ENCODE data around the gene PAX5. TPM values are rescaled to one million over a fixed set of nuclear protein-coding genes. Genes with fewer than 3 reads are reported as not detected.

Gene PAX5
- total RNA-seq, 1 experiment from 2014 or later, result 0.39 TPM

DNA sequence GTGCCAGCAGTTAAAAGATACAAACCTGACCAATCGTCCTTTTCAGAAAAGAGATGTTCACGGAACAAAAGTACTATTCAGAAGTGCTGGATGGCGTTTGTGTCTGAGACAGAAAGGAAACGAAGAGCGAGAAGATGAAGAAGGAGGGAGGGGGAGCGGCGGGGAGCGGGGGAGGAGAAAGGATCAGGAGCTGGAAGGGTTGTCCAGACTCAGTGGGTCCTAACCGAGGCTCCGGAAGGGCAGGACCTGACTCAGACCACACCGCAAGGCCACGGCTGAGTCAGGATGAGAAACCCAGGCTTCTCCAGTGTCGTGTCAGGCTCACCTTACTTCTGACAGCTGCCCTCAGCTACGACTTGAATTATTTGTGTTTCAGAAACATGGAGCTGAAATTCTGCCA is 46.2 kb downstream of the PAX5 start:
- Histone ChIP-seq H4K20me1 (ENCODE audit: control insufficient read depth, insufficient read depth, insufficient read length) (no peaks in the 10 kb centered on the region), H3K23me2 (ENCODE audit: insufficient read length, low read depth, low read length, poor library complexity, severe bottlenecking) (peaks cover 7% of the 10 kb centered on the region), H3K79me2 (ENCODE audit: insufficient read depth, low read length) (no peaks in the 10 kb centered on the region), H4K5ac (ENCODE audit: insufficient read length, low read depth, low read length) (no peak overlapping the region), H3K4me2 (ENCODE audit: insufficient read depth, insufficient read length, low read length) (peak overlapping the region; percentile 61), H4K91ac (ENCODE audit: insufficient read length, low read depth, low read length) (no peak overlapping the region), H3K79me1 (ENCODE audit: insufficient read depth, low read depth, low read length, poor library complexity, severe bottlenecking) (no peaks in the 10 kb centered on the region), H3K27ac (ENCODE audit: insufficient read length, low read depth, low read length) (no peak overlapping the region), H3K18ac (ENCODE audit: insufficient read length, low read depth, low read length) (no peak overlapping the region), H2AFZ (ENCODE audit: low read length) (no peak overlapping the region), H3K9me3 (ENCODE audit: control insufficient read depth, low read depth, low read length) (no peaks in the 10 kb centered on the region), H2BK5ac (ENCODE audit: insufficient read length, low read length) (no peak overlapping the region), H3K4ac (ENCODE audit: low read depth, low read length) (no peak overlapping the region), H3K14ac (ENCODE audit: insufficient read depth, low read length) (no peak overlapping the region), H3K4me1 (ENCODE audit: insufficient read depth, low read length) (no peaks in the 10 kb centered on the region; the same call in 1 of the 2 replicates), H2BK20ac (ENCODE audit: low read depth, low read length, poor library complexity, severe bottlenecking) (no peak overlapping the region), H3K27me3 (ENCODE audit: insufficient read depth, low read length) (peaks cover 50% of the 10 kb centered on the region), H4K8ac (replicated peaks; ENCODE audit: insufficient read length, low read depth, low read length) (no peak overlapping the region), H3K23ac (ENCODE audit: insufficient read length, low read depth, low read length) (no peak overlapping the region), H3K56ac (ENCODE audit: insufficient read length, low read depth, low read length) (no peak overlapping the region), H2AK5ac (ENCODE audit: insufficient read length, low read length) (no peak overlapping the region), H2BK12ac (ENCODE audit: insufficient read length, low read depth, low read length) (no peak overlapping the region), H2BK15ac (ENCODE audit: low read depth, low read length) (no peak overlapping the region), H3K9ac (ENCODE audit: extremely low read depth, insufficient read length, low read length) (no peak overlapping the region), H2BK120ac (ENCODE audit: low read depth, low read length, poor library complexity, severe bottlenecking) (no peak overlapping the region), H3T11ph (ENCODE audit: low read length) (no peak overlapping the region)
- Mint-ChIP-seq H3K4me1 (peaks cover 27 to 31% of the 10 kb centered on the region in 2 experiments), H3K27ac (no peak overlapping the region), H3K4me3 (peak overlapping the region; percentile 51 to 75; a peak in 3 of 5 replicates), H3K36me3 (ENCODE audit: insufficient read depth in 1 of 3, low read depth in 3 of 3) (no peaks in the 10 kb centered on the region; a peak in 1 of 7 replicates), H3K9me3 (peaks cover 3 to 4% of the 10 kb centered on the region in 2 experiments; a peak in 2 of 5 replicates), H3K27me3 (ENCODE audit: low read depth) (peaks cover 95% of the 10 kb centered on the region)
- no peak for DNase-seq
- TF ChIP-seq CTCF (conservative IDR thresholded peaks at IDR 0.05), result no peak
- WGBS (ENCODE audit: extremely low coverage, insufficient read length, low lambda C conversion rate), result no CpG with 5 or more reads among the region's 14 CpGs
